Pancreas (tissue), 10 donors: ENCODE data around the gene BEND3. TPM values are rescaled to one million over a fixed set of nuclear protein-coding genes. Genes with fewer than 3 reads are reported as not detected.

Experiments
- ATAC-seq, 4 donors: fragments of 200-7000 bp; cut with Tn5 transposase; one replicate each; pipeline versions ENCODE4 v1.8.0 to v1.9.1; 2020; ENCODE audit warnings: mild to moderate bottlenecking in 4 of 4, moderate library complexity in 4 of 4
- DNase-seq, 6 donors: peaks; one replicate each; pipeline ENCODE4 v3.0.0-alpha.2; 2020
- FAIRE-seq: peaks from 2 replicates; lab custom pipeline; 2012; peaks lifted over from hg19 to GRCh38; lab: Jason Lieb, UNC
- H3K27ac ChIP-seq, 4 donors: fragments of 200-600 bp; sonication (generic); 1 replicate in 3 of 4; 2 replicates in 1 of 4; pipeline versions ENCODE4 v1.5.0 to v1.8.0; 2020
- H3K27me3 ChIP-seq, 4 donors: fragments of 200-600 bp; one replicate each; pipeline ENCODE4 v1.8.0; 2021
- H3K36me3 ChIP-seq, 3 donors: fragments of 200-600 bp; sonication (generic) in 1 of 3; one replicate each; pipeline versions ENCODE4 v1.5.0 to v1.8.0; 2020 to 2021
- H3K4me1 ChIP-seq, 3 donors: fragments of 200-600 bp; one replicate each; pipeline ENCODE4 v1.8.0; 2021
- H3K4me3 ChIP-seq, 4 donors: fragments of 200-600 bp; sonication (generic) in 2 of 4; one replicate each; pipeline versions ENCODE4 v1.5.0 to v1.8.0; 2020 to 2021
- H3K9me3 ChIP-seq, 4 donors: fragments of 200-600 bp; one replicate each; pipeline ENCODE4 v1.8.0; 2021
- CTCF ChIP-seq, 4 donors: fragments of 200-600 bp; sonication (generic) in 3 of 4; IDR thresholded peaks; one replicate each; pipeline versions ENCODE4 v1.5.0 to v1.8.0; 2021; ENCODE audit warnings: antibody characterized with exemption in 4 of 4
- WGBS, 2 donors: extraction: QIAGEN DNeasy Blood & Tissue Kit; methylation state at CpG; one replicate each; pipeline ENCODE4 v1.1.7; 2013; 5-methylcytosine and 5-hydroxymethylcytosine counted together
- intact Hi-C, 3 donors: fragments of 100-400 bp; cut with DNase I; formaldehyde crosslinking; loops; one replicate each; pipeline versions ENCODE4 v1.11.1 to v1.14.2; 2022
- polyA plus RNA-seq, 2 donors: library from polyadenylated mRNA; stranded (reverse); fragments of 200-250 nt; gene quantifications; one replicate each; pipeline ENCODE4 v1.2.3, GENCODE V29; 2013
- total RNA-seq, 6 donors: library from RNA; stranded (reverse); fragmentation: NEBNext Ultra II Directional in 4 of 6; extraction: Animal tissue kit (Norgen Biotek cat#: 25700) in 4 of 6; gene quantifications; one replicate each; pipeline versions ENCODE4 v1.2.1 to v1.2.4, GENCODE V29; 2021 to 2023
- donor health status: healthy with polysubstance abuse.
- donor health status: DM: no; HTN: no; CAD: no; lungs with moderate emphysema.
- donor health status: DM: no; HTN: no; CAD: no.
- donor health status: control.
- donor health status: control.
- donor health status: Bipolar disorder and iron deficiency.
- donor health status: DM: yes; HTN: yes; CAD: no.
- donor health status: DM: no; HTN: no; CAD: no.
- donor health status: DM: no; HTN: no; CAD: no.
- donor health status: DM: yes; HTN: yes; CAD: no.

BEND3 gene
- total and polyA plus RNA-seq, 8 donors = 0.77 to 3.4 (median 1.9) TPM

GRCh38 chr6:107116931-107117330 lies 1.6 kb upstream of the BEND3 start:
- H3K9me3 ChIP-seq = no peaks in the 10 kb centered on the region
- no peak for TF ChIP-seq CTCF (IDR thresholded peaks at IDR 0.05)
- H3K4me3 ChIP-seq = peak overlapping the region in 3 of 4 donors; percentile 61 to 75 (median 66)
- peak overlapping the region in 1 of 4 donors; percentile 92 for H3K27ac ChIP-seq
- no peaks in the 10 kb centered on the region for H3K27me3 ChIP-seq
- no peaks in the 10 kb centered on the region for H3K36me3 ChIP-seq
- FAIRE-seq = no peak
- H3K4me1 ChIP-seq = peaks cover 0 to 7% (median 7%) of the 10 kb centered on the region in 3 donors
- no peak for ATAC-seq
- WGBS, 2 donors = 15 to 18% methylated on average over 7 of the region's 7 CpGs
- intact Hi-C loops = no loop called here
- no peak for DNase-seq

GRCh38 chr6:107116328-107116892 lies 1.1 kb upstream of the BEND3 start:
- 1 to 2% methylated on average over 15 of the region's 15 CpGs for WGBS, 2 donors
- H3K36me3 ChIP-seq = no peaks in the 10 kb centered on the region
- intact Hi-C loops = no loop called here
- no peak for TF ChIP-seq CTCF (IDR thresholded peaks at IDR 0.05)
- peak overlapping the region; percentile 78 to 93 (median 90) for H3K27ac ChIP-seq
- no peaks in the 10 kb centered on the region for H3K27me3 ChIP-seq
- peak overlapping the region; percentile 53 to 75 (median 64) for H3K4me3 ChIP-seq
- H3K9me3 ChIP-seq = no peaks in the 10 kb centered on the region
- DNase-seq (peak in 5 of 6 donors; percentile 45 to 72 (median 54)), ATAC-seq (peak; percentile 55 to 79 (median 68)), FAIRE-seq (no peak)
- peaks cover 0 to 7% (median 7%) of the 10 kb centered on the region in 3 donors for H3K4me1 ChIP-seq

GRCh38 chr6:107115695-107116327 lies 496 bp upstream of the BEND3 start:
- no peak for TF ChIP-seq CTCF (IDR thresholded peaks at IDR 0.05)
- Histone ChIP-seq H3K27me3 (no peaks in the 10 kb centered on the region), H3K36me3 (no peaks in the 10 kb centered on the region), H3K4me1 (peaks cover 0 to 7% (median 7%) of the 10 kb centered on the region in 3 donors), H3K27ac (peak overlapping the region; percentile 78 to 93 (median 90)), H3K9me3 (no peaks in the 10 kb centered on the region), H3K4me3 (peak overlapping the region; percentile 53 to 75 (median 64))
- ATAC-seq (peak; percentile 39 to 70 (median 66)), FAIRE-seq (no peak), DNase-seq (peak; percentile 54 to 82 (median 64))
- WGBS, 2 donors = 0% methylated on average over 45 of the region's 45 CpGs
- intact Hi-C loops = no loop called here

- DNase-seq (peak; percentile 83 to 97 (median 92)), ATAC-seq (peak; percentile 89 to 94 (median 90)), FAIRE-seq (no peak)
- H3K4me3 ChIP-seq = peak overlapping the region; percentile 23 to 75 (median 64)
- 0 to 1% methylated on average over 33 to 116 of the region's 116 CpGs for WGBS, 2 donors
- H3K27me3 ChIP-seq = no peaks in the 10 kb centered on the region
- H3K9me3 ChIP-seq = no peaks in the 10 kb centered on the region
- peak overlapping the region; percentile 11 to 93 (median 90) for H3K27ac ChIP-seq
- intact Hi-C loops = no loop called here
- peak; percentile 92 to 94 (median 94) for TF ChIP-seq CTCF (IDR thresholded peaks at IDR 0.05)
- H3K36me3 ChIP-seq = no peaks in the 10 kb centered on the region
- H3K4me1 ChIP-seq = peaks cover 0 to 7% (median 7%) of the 10 kb centered on the region in 3 donors
These were observed 946 bp downstream of the BEND3 start for GRCh38 chr6:107114213-107114925.
